ENCODE data around the gene PRMT7. TPM values are rescaled to one million over a fixed set of nuclear protein-coding genes. Genes with fewer than 3 reads are reported as not detected.

PRMT7 gene
- total RNA-seq, 2 experiments from 2014 or later = 60.9 to 73.9 TPM

DNA sequence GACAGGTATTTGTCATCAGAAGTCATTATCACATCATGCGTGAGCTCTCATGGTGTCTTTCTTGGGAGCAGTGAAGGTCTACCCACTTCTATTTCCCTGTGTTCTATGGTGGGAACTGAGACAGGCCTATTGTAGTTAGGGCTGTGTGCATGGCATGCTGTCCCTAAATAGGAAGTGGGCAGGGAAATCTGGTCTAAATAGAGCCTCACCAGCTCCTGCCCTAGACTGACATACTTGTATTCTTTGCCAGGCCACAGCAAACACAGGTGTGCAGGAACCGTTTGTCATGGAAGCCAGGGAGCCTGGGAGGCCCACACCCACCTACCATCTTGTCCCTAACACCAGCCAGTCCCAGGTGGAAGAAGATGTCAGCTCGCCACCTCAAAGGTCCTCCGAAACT, 36.4 kb upstream of the PRMT7 start:
- ATAC-seq = no peak
- Mint-ChIP-seq H3K9me3 (ENCODE audit: low read depth) (no peaks in the 10 kb centered on the region), H3K27ac (peak overlapping the region; percentile 90), H3K4me1 (peaks cover 67% of the 10 kb centered on the region), H3K36me3 (peaks cover 36% of the 10 kb centered on the region), H3K27me3 (no peaks in the 10 kb centered on the region), H3K4me3 (no peak overlapping the region)
- CTCF ChIA-PET = interaction anchor here (0.8 to 4.1 kb wide), 6 partner anchors 10 to 53 kb away, joined by 3 to 36 read pairs (median 8); partner anchors contain the start of gene SLC7A6
- no peak for DNase-seq

DNA sequence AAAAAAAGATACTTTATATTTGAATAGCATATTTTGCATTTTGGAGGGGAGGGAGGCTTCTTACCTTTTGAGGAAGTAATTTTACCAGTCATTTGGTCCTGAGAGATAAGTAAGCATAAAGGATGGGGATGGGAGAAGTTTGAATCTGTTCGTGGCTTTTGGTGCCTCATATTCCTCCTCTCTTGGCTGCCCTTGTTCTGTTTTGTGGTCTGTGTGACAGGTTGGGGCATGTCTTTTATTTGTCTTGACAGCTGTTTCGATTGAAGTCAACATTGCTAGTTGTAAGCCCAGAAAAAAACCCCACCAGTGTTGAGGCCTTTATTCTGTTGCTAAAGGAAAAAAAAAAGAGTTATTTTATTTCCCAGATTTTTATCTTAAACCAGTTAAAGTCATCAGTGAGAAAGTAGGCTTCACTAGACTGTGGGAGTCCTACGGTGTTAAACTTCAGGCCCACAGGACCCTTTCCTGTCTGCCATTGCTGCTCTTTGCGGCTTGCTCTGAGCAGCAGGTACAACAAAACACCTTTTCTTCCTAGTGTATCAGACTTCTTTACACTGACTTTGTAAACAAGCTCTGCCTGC, 35.1 kb upstream of the PRMT7 start:
- ATAC-seq = peak; percentile 75
- peak overlapping the region; percentile 37 for H3K4me3 Mint-ChIP-seq
- H3K27me3 Mint-ChIP-seq = no peaks in the 10 kb centered on the region
- H3K4me1 Mint-ChIP-seq = peaks cover 60% of the 10 kb centered on the region
- DNase-seq = peak; percentile 65
- CTCF ChIA-PET = interaction anchor here (0.7 to 4.5 kb wide), 11 partner anchors 9 to 80 kb away, joined by 3 to 36 read pairs (median 7); partner anchors contain the start of gene SLC7A6
- no peaks in the 10 kb centered on the region for H3K9me3 Mint-ChIP-seq (ENCODE audit: low read depth)
- H3K27ac Mint-ChIP-seq = peak overlapping the region; percentile 90
- H3K36me3 Mint-ChIP-seq = peaks cover 38% of the 10 kb centered on the region

DNA sequence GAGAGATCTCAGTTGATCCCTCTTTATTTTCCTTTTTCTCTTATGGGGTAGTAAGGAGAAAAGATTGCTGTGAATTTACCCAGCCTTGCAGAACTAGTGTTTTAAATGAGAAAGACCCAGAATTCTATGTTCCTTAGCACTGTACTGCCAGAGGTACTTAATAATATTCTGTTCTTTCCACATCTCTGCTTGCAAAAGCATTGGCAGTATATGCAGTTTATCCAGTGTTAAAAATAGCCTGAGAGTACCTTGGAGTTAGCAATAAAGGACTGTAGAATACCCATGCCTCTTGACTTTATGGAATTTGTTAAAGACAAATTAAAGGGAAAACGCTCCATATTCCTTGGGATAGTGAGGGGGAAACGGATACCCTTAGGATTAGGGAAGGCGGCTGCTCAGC, 34.6 kb upstream of the PRMT7 start:
- no peak for ATAC-seq
- CTCF ChIA-PET = interaction anchor here (0.7 to 4.5 kb wide), 10 partner anchors 9 to 631 kb away, joined by 3 to 36 read pairs (median 5); partner anchors contain the start of genes CARMIL2 and SLC7A6
- no peak for DNase-seq
- Mint-ChIP-seq H3K36me3 (peaks cover 40% of the 10 kb centered on the region), H3K4me3 (peak overlapping the region; percentile 37), H3K4me1 (peaks cover 60% of the 10 kb centered on the region), H3K27ac (peak overlapping the region; percentile 90), H3K9me3 (ENCODE audit: low read depth) (no peaks in the 10 kb centered on the region), H3K27me3 (no peaks in the 10 kb centered on the region)

DNA sequence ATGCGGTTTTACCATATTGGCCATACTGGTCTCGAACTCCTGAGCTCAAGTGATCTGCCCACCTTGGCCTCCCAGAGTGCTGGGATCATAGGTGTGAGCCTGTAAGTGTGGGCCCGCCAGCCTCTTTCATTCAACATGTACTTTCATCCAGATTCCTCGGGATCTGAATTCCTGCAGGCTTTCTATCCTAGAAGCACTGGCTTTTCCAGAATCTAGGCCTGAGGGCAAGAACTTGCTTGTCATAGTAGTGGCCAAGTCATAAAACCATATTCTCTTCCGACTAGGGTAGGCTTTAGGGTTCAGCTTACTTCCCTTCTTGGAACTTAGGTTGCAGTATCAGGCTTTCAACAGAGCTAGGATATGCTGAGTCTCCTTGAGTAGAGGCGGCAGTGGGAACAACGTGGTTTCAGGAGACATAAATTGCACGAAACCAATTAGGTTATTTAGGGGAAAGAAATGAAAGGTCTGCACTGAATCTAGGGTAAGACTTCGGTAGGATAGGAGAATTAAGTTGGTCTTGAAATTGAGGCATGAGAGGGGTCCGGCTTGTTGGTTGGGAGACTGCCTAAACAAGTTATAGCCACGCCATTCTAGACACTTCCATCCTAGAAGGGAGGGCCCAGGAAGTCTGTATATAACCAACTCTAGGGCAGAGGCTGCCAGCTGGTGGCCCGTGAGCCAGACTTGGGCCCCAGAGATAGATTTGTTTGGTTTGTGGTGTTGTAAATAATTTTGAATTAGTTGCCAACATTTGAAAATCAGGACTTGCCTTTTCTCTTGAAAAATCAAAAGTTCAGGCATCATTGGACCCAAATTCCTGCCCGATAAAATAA, 30.9 kb upstream of the PRMT7 start:
- Mint-ChIP-seq H3K27me3 (no peaks in the 10 kb centered on the region), H3K36me3 (peaks cover 39% of the 10 kb centered on the region), H3K4me3 (no peak overlapping the region), H3K27ac (no peak overlapping the region), H3K9me3 (ENCODE audit: low read depth) (no peaks in the 10 kb centered on the region), H3K4me1 (peaks cover 60% of the 10 kb centered on the region)
- no peak for DNase-seq
- CTCF ChIA-PET = interaction anchor here (1.0 to 4.5 kb wide), 7 partner anchors 7 to 21 kb away, joined by 3 to 24 read pairs (median 4); partner anchors contain the start of gene SLC7A6
- ATAC-seq = no peak

DNA sequence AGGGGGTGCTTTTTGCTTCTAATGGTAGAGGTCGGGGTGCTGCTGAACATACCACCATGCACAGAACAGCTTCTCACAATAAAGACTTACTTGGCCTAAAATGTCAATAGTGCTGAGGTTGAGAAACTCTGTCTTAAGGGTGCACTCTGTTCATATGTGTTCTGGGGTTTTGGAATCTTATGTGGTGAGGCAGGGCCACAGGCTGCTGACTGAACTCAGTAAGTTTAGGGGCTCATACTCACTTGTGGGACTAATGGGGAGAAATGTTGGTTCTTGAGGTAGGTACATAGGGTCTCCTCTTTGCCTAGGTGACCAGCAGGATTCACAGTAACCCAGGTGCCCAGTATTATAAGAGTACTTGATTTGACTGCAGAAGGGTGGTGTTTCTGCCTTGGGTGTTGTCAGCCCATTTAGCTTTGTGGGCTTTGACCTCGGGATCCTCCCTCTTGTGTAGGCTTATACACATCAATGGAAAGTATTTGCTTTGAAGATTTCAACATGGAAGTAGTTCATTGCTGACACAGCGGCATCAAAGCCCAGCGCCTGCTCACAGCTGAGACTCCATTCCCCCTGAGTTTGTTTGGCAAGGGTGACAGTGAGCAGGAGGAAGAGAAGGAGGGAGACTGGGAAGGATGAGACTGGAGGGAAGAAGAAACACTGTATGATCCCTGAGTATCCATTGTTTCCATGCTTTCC, 29.3 kb upstream of the PRMT7 start:
- Mint-ChIP-seq H3K27ac (peak overlapping the region; percentile 74), H3K9me3 (ENCODE audit: low read depth) (no peaks in the 10 kb centered on the region), H3K4me3 (no peak overlapping the region)

DNA sequence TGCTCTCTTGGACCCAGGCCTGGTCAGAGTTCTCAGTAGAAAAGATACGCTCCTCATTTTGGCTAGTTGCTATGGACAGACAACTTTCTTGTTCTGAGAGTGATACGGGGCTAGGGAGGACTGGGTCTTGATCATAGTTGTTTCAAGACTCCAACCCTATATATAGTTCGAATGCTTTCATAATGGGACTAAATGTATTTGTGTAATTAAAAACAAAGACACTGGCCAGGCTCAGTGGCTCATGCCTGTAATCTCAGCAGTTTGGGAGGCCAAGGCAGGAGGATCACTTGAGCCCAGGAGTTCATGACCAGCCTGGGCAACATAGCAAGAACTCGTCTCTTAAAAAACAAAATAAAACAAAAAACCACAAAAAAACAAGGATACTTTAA, 28.8 kb upstream of the PRMT7 start:
- DNase-seq (no peak), ATAC-seq (no peak)
- CTCF ChIA-PET = interaction anchor here (1.0 to 1.2 kb wide), 2 partner anchors 14 to 18 kb away, joined by 3 to 5 read pairs; partner anchors contain the start of gene SLC7A6
- peaks cover 60% of the 10 kb centered on the region for H3K4me1 Mint-ChIP-seq
- no peaks in the 10 kb centered on the region for H3K27me3 Mint-ChIP-seq
- H3K9me3 Mint-ChIP-seq (ENCODE audit: low read depth) = no peaks in the 10 kb centered on the region
- peak overlapping the region; percentile 58 for H3K27ac Mint-ChIP-seq
- peaks cover 40% of the 10 kb centered on the region for H3K36me3 Mint-ChIP-seq
- no peak overlapping the region for H3K4me3 Mint-ChIP-seq

More for the DNA sequence above, 29.3 kb upstream of the PRMT7 start:
- CTCF ChIA-PET = interaction anchor here (1.0 to 1.7 kb wide), 4 partner anchors 9 to 18 kb away, joined by 3 to 5 read pairs (median 4); partner anchors contain the start of gene SLC7A6
- no peak for ATAC-seq
- DNase-seq = no peak
- H3K4me1 Mint-ChIP-seq = peaks cover 59% of the 10 kb centered on the region
- peaks cover 39% of the 10 kb centered on the region for H3K36me3 Mint-ChIP-seq
- H3K27me3 Mint-ChIP-seq = no peaks in the 10 kb centered on the region

DNA sequence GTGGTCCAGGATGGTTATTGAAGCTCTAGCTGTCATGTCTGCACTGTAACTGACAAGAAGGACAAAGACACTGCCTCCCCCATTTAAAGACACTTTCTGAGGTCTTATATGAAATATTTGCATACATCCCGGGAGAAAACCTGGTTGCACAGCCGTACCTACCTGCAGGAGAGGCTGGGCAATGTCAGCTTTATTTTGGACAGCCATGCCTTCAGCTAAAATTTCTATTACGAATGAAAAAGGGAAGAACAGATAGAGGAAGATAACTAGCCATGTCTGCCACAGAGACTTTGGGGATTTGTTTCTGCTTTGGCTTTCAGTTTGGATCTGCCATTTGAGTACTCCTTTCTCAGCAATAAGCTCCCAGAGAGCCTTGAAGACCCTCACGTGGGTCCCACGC, 27.5 kb upstream of the PRMT7 start:
- peak overlapping the region; percentile 87 for H3K27ac Mint-ChIP-seq

DNA sequence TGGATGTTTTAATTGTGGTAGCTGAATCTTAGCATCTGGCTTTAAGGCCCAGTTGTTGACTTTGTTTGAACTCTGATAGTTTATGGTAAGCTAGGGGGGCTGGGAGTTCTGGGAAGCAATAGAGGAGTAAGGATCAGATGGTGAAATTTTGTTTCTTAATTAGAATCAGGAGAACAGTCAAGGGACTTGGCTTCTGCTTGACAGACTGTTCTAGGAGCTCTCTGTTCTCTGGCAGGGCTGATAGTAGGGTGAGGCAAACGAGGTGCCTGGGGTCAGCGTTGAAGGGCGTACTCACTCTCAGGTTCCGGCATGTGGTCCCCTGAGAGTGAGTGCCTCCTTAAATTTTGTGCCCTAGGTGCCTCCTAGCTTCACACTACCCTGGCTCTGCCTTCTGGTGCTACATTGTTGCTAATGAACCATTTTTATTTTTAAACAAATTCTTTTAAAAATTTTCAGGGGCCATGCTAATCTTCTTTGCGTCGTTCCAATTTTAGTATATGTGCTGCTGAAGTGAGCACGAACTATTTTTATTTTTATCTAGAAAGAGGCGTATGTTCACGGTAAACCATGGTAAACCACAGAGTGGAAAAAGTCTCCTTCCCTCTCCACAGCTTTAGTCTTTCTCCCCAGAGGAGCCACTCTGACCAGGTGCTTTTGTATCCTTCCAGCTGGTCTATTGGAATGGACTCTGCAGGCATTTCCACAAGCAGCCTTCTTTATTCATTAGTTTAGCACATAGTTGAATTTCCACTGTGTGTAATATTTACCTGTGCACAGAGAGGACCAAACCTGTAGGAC, 26.8 kb upstream of the PRMT7 start:
- Mint-ChIP-seq H3K4me3 (peak overlapping the region; percentile 54), H3K27ac (peak overlapping the region; percentile 87), H3K27me3 (no peaks in the 10 kb centered on the region), H3K36me3 (peaks cover 50% of the 10 kb centered on the region), H3K4me1 (peaks cover 76% of the 10 kb centered on the region), H3K9me3 (ENCODE audit: low read depth) (no peaks in the 10 kb centered on the region)
- DNase-seq = no peak
- ATAC-seq = peak; percentile 37
- CTCF ChIA-PET = interaction anchor here (0.6 to 10.9 kb wide), 12 partner anchors 7 to 85 kb away, joined by 3 to 200 read pairs (median 5); partner anchors contain the start of genes PRMT7, SLC7A6 and SLC7A6OS

More for the DNA sequence above, 27.5 kb upstream of the PRMT7 start:
- DNase-seq (no peak), ATAC-seq (no peak)
- H3K4me3 Mint-ChIP-seq = no peak overlapping the region
- H3K4me1 Mint-ChIP-seq = peaks cover 73% of the 10 kb centered on the region
- H3K9me3 Mint-ChIP-seq (ENCODE audit: low read depth) = no peaks in the 10 kb centered on the region
- H3K27me3 Mint-ChIP-seq = no peaks in the 10 kb centered on the region
- peaks cover 50% of the 10 kb centered on the region for H3K36me3 Mint-ChIP-seq
- CTCF ChIA-PET = interaction anchor here (0.8 to 10.9 kb wide), 9 partner anchors 10 to 85 kb away, joined by 3 to 200 read pairs (median 6); partner anchors contain the start of genes PRMT7, SLC7A6 and SLC7A6OS

DNA sequence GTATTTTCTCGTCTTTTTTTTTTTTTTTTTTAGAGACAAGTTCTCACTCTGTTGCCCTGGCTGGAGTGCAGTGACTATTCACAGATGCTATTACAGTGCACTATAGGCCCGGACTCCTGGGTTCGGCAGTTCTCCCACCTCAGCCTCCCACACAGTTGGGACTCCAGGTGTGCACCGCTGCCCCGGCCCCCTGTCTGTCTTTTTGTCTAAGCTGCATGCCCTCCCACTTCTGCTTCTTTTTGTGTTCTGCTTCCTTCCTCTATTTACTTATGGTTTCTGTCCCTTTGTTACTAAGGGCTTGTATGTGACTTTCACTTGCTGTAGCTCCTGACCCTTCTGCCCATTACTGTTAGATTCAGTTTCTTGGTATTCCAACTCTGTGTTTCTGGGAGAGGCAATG, 26.0 kb upstream of the PRMT7 start:
- H3K27ac Mint-ChIP-seq = peak overlapping the region; percentile 87
- H3K4me3 Mint-ChIP-seq = peak overlapping the region; percentile 54
- CTCF ChIA-PET = interaction anchor here (0.9 to 10.9 kb wide), 12 partner anchors 8 to 236 kb away, joined by 3 to 200 read pairs (median 6); partner anchors contain the start of genes PRMT7, SLC7A6 and SLC7A6OS
- DNase-seq = no peak
- H3K9me3 Mint-ChIP-seq (ENCODE audit: low read depth) = no peaks in the 10 kb centered on the region
- H3K27me3 Mint-ChIP-seq = no peaks in the 10 kb centered on the region
- H3K36me3 Mint-ChIP-seq = peaks cover 48% of the 10 kb centered on the region
- H3K4me1 Mint-ChIP-seq = peaks cover 83% of the 10 kb centered on the region
- peak; percentile 21 for ATAC-seq

DNA sequence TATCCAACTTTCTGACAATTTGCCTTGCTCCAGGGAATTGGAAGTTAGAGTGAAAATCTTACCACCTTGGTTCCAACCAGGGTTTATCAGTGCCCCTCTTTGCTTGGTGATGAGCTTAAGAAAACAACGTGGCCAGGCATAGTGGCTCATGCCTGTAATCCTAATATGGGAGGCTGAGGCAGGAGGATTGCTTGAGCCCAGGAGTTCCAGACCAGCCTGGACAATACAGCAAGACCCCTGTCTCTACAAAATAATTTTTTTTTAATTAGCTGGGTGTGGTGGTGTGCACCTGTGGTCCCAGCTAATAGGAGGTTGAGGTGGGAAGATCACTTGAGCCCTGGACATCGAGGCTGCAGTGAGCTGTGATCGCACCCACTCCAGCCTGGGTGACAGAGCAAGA, 25.1 kb upstream of the PRMT7 start:
- no peak for DNase-seq
- CTCF ChIA-PET = interaction anchor here (0.7 to 10.9 kb wide), 14 partner anchors 9 to 235 kb away, joined by 3 to 200 read pairs (median 6); partner anchors contain the start of genes PRMT7, SLC7A6 and SLC7A6OS
- Mint-ChIP-seq H3K27me3 (no peaks in the 10 kb centered on the region), H3K4me3 (peak overlapping the region; percentile 54), H3K27ac (peak overlapping the region; percentile 87), H3K4me1 (peaks cover 87% of the 10 kb centered on the region), H3K36me3 (peaks cover 50% of the 10 kb centered on the region), H3K9me3 (ENCODE audit: low read depth) (no peaks in the 10 kb centered on the region)
- no peak for ATAC-seq

DNA sequence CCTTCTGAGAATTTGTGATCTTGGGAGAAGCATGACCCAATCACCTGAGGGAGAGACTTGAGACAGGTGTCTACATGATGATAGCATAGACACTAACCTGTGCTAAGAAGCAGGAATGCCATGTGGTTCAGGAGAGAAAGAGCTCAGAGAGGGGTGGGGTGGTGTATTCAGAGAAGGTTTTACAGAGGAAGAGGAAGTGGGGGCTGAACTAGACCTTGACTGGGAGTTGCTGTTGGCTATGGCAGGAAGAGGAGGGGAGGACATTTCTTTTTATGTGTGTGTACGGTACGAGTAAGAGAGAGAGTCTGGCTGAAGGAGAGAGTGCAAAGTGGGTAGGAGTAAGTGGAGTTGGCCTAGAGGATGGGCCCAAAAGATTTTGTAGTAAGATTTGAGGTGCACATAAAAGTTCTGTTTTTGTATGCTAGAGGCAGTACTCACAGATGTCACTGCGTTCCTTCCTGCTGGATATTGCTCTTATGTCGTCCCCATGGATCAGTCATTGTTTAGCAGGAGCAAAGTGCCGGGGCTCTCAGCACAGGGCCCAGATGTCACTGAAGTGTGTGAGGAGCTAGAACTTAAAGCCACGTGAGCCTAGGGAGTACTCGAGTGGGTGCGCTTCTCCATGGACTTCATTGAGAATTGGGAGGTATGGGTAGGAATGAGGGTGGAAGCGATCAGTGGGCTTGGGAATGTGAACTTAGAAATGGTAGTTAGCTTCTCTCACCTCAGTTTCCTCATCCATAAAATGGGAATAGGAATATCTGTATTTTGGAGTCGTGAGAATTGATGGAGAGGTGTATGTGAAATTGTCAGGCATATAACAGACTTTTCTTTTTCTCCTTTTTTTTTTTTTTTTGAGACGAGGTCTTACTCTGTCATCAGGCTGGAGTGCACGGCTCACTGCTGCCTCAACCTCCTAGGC, 24.4 kb upstream of the PRMT7 start:
- DNase-seq = peak; percentile 53
- peaks cover 52% of the 10 kb centered on the region for H3K36me3 Mint-ChIP-seq
- ATAC-seq = peak; percentile 52
- H3K4me1 Mint-ChIP-seq = peaks cover 88% of the 10 kb centered on the region
- H3K9me3 Mint-ChIP-seq (ENCODE audit: low read depth) = no peaks in the 10 kb centered on the region
- H3K27ac Mint-ChIP-seq = peak overlapping the region; percentile 87
- CTCF ChIA-PET = interaction anchor here (0.7 to 10.9 kb wide), 12 partner anchors 8 to 234 kb away, joined by 3 to 200 read pairs (median 6); partner anchors contain the start of genes PRMT7, SLC7A6 and SLC7A6OS
- H3K4me3 Mint-ChIP-seq = peak overlapping the region; percentile 71
- no peaks in the 10 kb centered on the region for H3K27me3 Mint-ChIP-seq

Measured in activated CD8-positive, alpha-beta memory T cell treated with anti-CD3 and anti-CD28 coated beads, Interleukin-2, amount 10 ng/mL, durations not matched to agents 7 days and 5 days (primary cell).